ENCODE data around the gene AUH.
"Not testable (repeated sequence)": the region's sequence is repeated elsewhere in the genome, so short reads cannot be mapped to it uniquely, and the experiment has no call there.

AUH gene

GRCh38 chr9:91199739-91200497 lies 161.8 kb downstream of the AUH start:
- Histone ChIP-seq H3K27ac (ENCODE audit: low read length) (no peak overlapping the region), H3K4me1 (ENCODE audit: insufficient read depth, low read length) (0 out of 2 replicates have a peak, but pooled peaks cover 3% of the 10 kb centered on the region), H3K27me3 (ENCODE audit: insufficient read depth, low read length) (peaks cover 9% of the 10 kb centered on the region), H3K9ac (ENCODE audit: low read depth, low read length) (no peak overlapping the region), H3K9me3 (ENCODE audit: insufficient read depth, low read depth, low read length) (no peaks in the 10 kb centered on the region; the same call in 1 of the 2 replicates), H3K4me3 (ENCODE audit: low read length) (no peak overlapping the region), H3K36me3 (ENCODE audit: insufficient read depth, low read depth, low read length) (no peaks in the 10 kb centered on the region)

GRCh38 chr9:91198881-91199280 lies 162.8 kb downstream of the AUH start:
- H3K9me3 ChIP-seq (ENCODE audit: insufficient read depth, low read depth, low read length) = not testable (repeated sequence)

GRCh38 chr9:91198405-91198804 lies 163.3 kb downstream of the AUH start:
- H3K36me3 ChIP-seq (ENCODE audit: insufficient read depth, low read depth, low read length) = no peaks in the 10 kb centered on the region
- H3K4me3 ChIP-seq (ENCODE audit: low read length) = peak overlapping the region; percentile 23
- H3K9me3 ChIP-seq (ENCODE audit: insufficient read depth, low read depth, low read length) = no peaks in the 10 kb centered on the region; the same call in 1 of the 2 replicates
- H3K27me3 ChIP-seq (ENCODE audit: insufficient read depth, low read length) = peaks cover 24% of the 10 kb centered on the region
- H3K9ac ChIP-seq (ENCODE audit: low read depth, low read length) = no peak overlapping the region
- no peak overlapping the region for H3K27ac ChIP-seq (ENCODE audit: low read length)
- H3K4me1 ChIP-seq (ENCODE audit: insufficient read depth, low read length) = 0 out of 2 replicates have a peak, but pooled peaks cover 3% of the 10 kb centered on the region

More at GRCh38 chr9:91198881-91199280, 162.8 kb downstream of the AUH start:
- H3K9ac ChIP-seq (ENCODE audit: low read depth, low read length); H3K36me3 ChIP-seq (ENCODE audit: insufficient read depth, low read depth, low read length); H3K27ac ChIP-seq (ENCODE audit: low read length); H3K4me1 ChIP-seq (ENCODE audit: insufficient read depth, low read length): not testable (repeated sequence)
- Histone ChIP-seq H3K27me3 (ENCODE audit: insufficient read depth, low read length) (peaks cover 19% of the 10 kb centered on the region), H3K4me3 (ENCODE audit: low read length) (peak overlapping the region; percentile 23)

GRCh38 chr9:91197232-91198181 lies 164.2 kb downstream of the AUH start:
- Histone ChIP-seq H3K27ac (ENCODE audit: low read length) (no peak overlapping the region), H3K27me3 (ENCODE audit: insufficient read depth, low read length) (peaks cover 33% of the 10 kb centered on the region), H3K36me3 (ENCODE audit: insufficient read depth, low read depth, low read length) (no peaks in the 10 kb centered on the region), H3K9me3 (ENCODE audit: insufficient read depth, low read depth, low read length) (no peaks in the 10 kb centered on the region; the same call in 1 of the 2 replicates), H3K4me3 (ENCODE audit: low read length) (no peak overlapping the region), H3K9ac (ENCODE audit: low read depth, low read length) (no peak overlapping the region), H3K4me1 (ENCODE audit: insufficient read depth, low read length) (peaks cover 4% of the 10 kb centered on the region; the same call in 1 of the 2 replicates)

- no peak overlapping the region for H3K27ac ChIP-seq (ENCODE audit: low read length)
- peaks cover 7% of the 10 kb centered on the region; the same call in 1 of the 2 replicates for H3K4me1 ChIP-seq (ENCODE audit: insufficient read depth, low read length)
- H3K9ac ChIP-seq (ENCODE audit: low read depth, low read length) = no peak overlapping the region
Observed at GRCh38 chr9:91196103-91196950, 165.4 kb downstream of the AUH start.

GRCh38 chr9:91195372-91196012 lies 166.2 kb downstream of the AUH start:
- Histone ChIP-seq H3K9ac (ENCODE audit: low read depth, low read length) (no peak overlapping the region), H3K36me3 (ENCODE audit: insufficient read depth, low read depth, low read length) (no peaks in the 10 kb centered on the region), H3K27me3 (ENCODE audit: insufficient read depth, low read length) (peaks cover 44% of the 10 kb centered on the region), H3K9me3 (ENCODE audit: insufficient read depth, low read depth, low read length) (no peaks in the 10 kb centered on the region), H3K4me1 (ENCODE audit: insufficient read depth, low read length) (peaks cover 7% of the 10 kb centered on the region; the same call in 1 of the 2 replicates), H3K4me3 (ENCODE audit: low read length) (no peak overlapping the region), H3K27ac (ENCODE audit: low read length) (no peak overlapping the region)

More at GRCh38 chr9:91196103-91196950, 165.4 kb downstream of the AUH start:
- Histone ChIP-seq H3K27me3 (ENCODE audit: insufficient read depth, low read length) (peaks cover 44% of the 10 kb centered on the region), H3K36me3 (ENCODE audit: insufficient read depth, low read depth, low read length) (no peaks in the 10 kb centered on the region), H3K9me3 (ENCODE audit: insufficient read depth, low read depth, low read length) (no peaks in the 10 kb centered on the region), H3K4me3 (ENCODE audit: low read length) (no peak overlapping the region)

GRCh38 chr9:91193658-91194391 lies 167.9 kb downstream of the AUH start:
- Histone ChIP-seq H3K36me3 (ENCODE audit: insufficient read depth, low read depth, low read length) (no peaks in the 10 kb centered on the region), H3K27me3 (ENCODE audit: insufficient read depth, low read length) (peaks cover 44% of the 10 kb centered on the region), H3K27ac (ENCODE audit: low read length) (no peak overlapping the region), H3K9ac (ENCODE audit: low read depth, low read length) (peak overlapping the region; percentile 66; the same call in 1 of the 2 replicates), H3K4me3 (ENCODE audit: low read length) (peak overlapping the region; percentile 69), H3K4me1 (ENCODE audit: insufficient read depth, low read length) (peaks cover 7% of the 10 kb centered on the region; the same call in 1 of the 2 replicates), H3K9me3 (ENCODE audit: insufficient read depth, low read depth, low read length) (no peaks in the 10 kb centered on the region)

- Histone ChIP-seq H3K27ac (ENCODE audit: low read length) (no peak overlapping the region), H3K4me3 (ENCODE audit: low read length) (peak overlapping the region; percentile 69), H3K27me3 (ENCODE audit: insufficient read depth, low read length) (peaks cover 44% of the 10 kb centered on the region), H3K4me1 (ENCODE audit: insufficient read depth, low read length) (peaks cover 4% of the 10 kb centered on the region; the same call in 1 of the 2 replicates), H3K36me3 (ENCODE audit: insufficient read depth, low read depth, low read length) (no peaks in the 10 kb centered on the region), H3K9me3 (ENCODE audit: insufficient read depth, low read depth, low read length) (no peaks in the 10 kb centered on the region), H3K9ac (ENCODE audit: low read depth, low read length) (peak overlapping the region; percentile 66; the same call in 1 of the 2 replicates)
Observed at GRCh38 chr9:91193087-91193657, 168.5 kb downstream of the AUH start.

- Histone ChIP-seq H3K9ac (ENCODE audit: low read depth, low read length) (no peak overlapping the region), H3K4me3 (ENCODE audit: low read length) (peak overlapping the region; percentile 69), H3K9me3 (ENCODE audit: insufficient read depth, low read depth, low read length) (no peaks in the 10 kb centered on the region), H3K27me3 (ENCODE audit: insufficient read depth, low read length) (peaks cover 44% of the 10 kb centered on the region), H3K4me1 (ENCODE audit: insufficient read depth, low read length) (peaks cover 4% of the 10 kb centered on the region; the same call in 1 of the 2 replicates), H3K36me3 (ENCODE audit: insufficient read depth, low read depth, low read length) (no peaks in the 10 kb centered on the region), H3K27ac (ENCODE audit: low read length) (no peak overlapping the region)
Observed at GRCh38 chr9:91192381-91193086, 169.2 kb downstream of the AUH start.
